Measurements from ENCODE around the gene SGMS2. TPM values are rescaled to one million over a fixed set of nuclear protein-coding genes. Genes with fewer than 3 reads are reported as not detected.

The SGMS2 gene
- total and polyA plus RNA-seq, 4 donors, result 10.0 to 124 (median 46.4) TPM

DNA sequence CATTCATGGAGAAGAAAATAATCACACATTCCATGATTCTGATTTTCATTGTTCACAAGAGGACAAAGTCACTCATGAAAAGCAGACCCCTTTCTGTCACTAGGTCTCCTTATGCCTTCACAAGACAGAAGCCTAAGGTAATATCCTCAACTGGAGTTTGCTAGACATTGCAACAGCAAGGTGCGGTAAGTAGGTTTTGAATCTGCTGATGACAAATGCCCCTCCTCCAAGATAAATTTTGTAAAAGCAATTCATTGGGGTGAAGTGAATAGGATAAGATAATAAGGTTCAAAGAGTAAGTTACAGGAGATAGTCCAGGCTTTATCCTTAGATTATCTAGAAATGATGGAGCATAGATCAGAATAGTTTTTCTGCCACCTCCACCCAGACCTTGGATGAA, 90.5 kb downstream of the SGMS2 start:
- Histone ChIP-seq H3K9me3 (ENCODE audit: control insufficient read depth in 4 of 4, insufficient read depth in 3 of 4, low read length in 3 of 4) (no peaks in the 10 kb centered on the region), H3K27me3 (ENCODE audit: control insufficient read depth in 3 of 3, insufficient read depth in 3 of 3, low read length in 2 of 3) (no peaks in the 10 kb centered on the region), H3K27ac (ENCODE audit: low read depth in 1 of 2, low read length in 1 of 2) (no peak overlapping the region), H3K36me3 (ENCODE audit: control insufficient read depth in 4 of 4, insufficient read depth in 4 of 4, low read length in 4 of 4) (peaks cover 0 to 20% (median under 1%) of the 10 kb centered on the region in 4 donors), H3K4me3 (no peak overlapping the region), H3K9ac (ENCODE audit: insufficient read depth in 1 of 2, low read length in 2 of 2) (no peak overlapping the region), H3K4me1 (ENCODE audit: control insufficient read depth in 5 of 5, insufficient read depth in 5 of 5, low read length in 5 of 5) (no peaks in the 10 kb centered on the region)
- no peak for TF ChIP-seq CTCF (IDR thresholded peaks at IDR 0.05; ENCODE audit: control extremely low read depth, extremely low read depth)
- ATAC-seq (ENCODE audit: insufficient read depth, low FRiP score), result no peak
- no peak for DNase-seq
- WGBS, 2 donors, result 83 to 98% methylated on average over 1 of the region's 1 CpG

DNA sequence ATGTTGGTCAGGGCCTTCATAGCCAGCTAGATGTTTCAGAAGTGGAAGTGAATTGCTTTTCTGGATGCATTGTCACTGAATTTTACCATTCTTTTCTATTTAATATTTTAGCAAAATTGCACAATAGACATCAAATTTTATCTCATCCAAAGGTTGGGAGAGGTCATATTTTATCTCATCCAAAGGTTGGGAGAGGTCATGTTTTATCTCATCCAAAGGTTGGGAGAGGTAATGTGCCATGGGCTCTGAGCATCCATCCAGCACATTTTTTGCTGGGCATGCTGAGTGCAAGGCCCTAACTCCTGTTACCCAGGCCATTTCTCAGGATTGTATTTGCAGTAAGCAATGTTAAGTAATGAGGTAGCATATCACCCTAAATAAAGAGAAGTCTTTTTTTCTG, 91.9 kb downstream of the SGMS2 start:
- no peak for TF ChIP-seq CTCF (IDR thresholded peaks at IDR 0.05; ENCODE audit: control extremely low read depth, extremely low read depth)
- H3K27me3 ChIP-seq (ENCODE audit: control insufficient read depth in 3 of 3, insufficient read depth in 3 of 3, low read length in 2 of 3), result no peaks in the 10 kb centered on the region
- no peaks in the 10 kb centered on the region for H3K4me1 ChIP-seq (ENCODE audit: control insufficient read depth in 5 of 5, insufficient read depth in 5 of 5, low read length in 5 of 5)
- no peak for DNase-seq
- H3K27ac ChIP-seq (ENCODE audit: low read depth in 1 of 2, low read length in 1 of 2), result no peak overlapping the region
- no peak overlapping the region for H3K4me3 ChIP-seq
- no peak overlapping the region for H3K9ac ChIP-seq (ENCODE audit: insufficient read depth in 1 of 2, low read length in 2 of 2)
- H3K9me3 ChIP-seq (ENCODE audit: control insufficient read depth in 4 of 4, insufficient read depth in 3 of 4, low read length in 3 of 4), result no peaks in the 10 kb centered on the region
- no peak for ATAC-seq (ENCODE audit: insufficient read depth, low FRiP score)
- peaks cover 0 to 19% (median 0%) of the 10 kb centered on the region in 4 donors for H3K36me3 ChIP-seq (ENCODE audit: control insufficient read depth in 4 of 4, insufficient read depth in 4 of 4, low read length in 4 of 4)

DNA sequence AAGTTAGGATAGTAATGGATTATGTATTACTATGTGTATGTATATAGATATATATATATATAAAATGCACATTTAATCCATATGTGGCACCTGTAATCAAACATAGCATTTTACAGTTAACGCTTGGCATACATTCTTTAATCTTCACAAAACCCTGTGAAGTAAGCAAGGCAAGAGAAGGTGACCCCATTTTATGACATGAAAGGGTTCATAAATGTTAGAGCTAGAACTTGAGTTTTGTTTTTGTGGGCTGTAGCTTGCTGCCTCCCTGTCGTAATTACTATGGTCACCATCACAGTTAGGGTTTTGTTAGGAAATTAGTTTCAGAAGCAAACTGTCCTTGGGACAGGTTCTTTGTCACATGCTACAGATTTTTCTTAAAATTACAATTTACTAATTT, 92.8 kb downstream of the SGMS2 start:
- H3K4me1 ChIP-seq (ENCODE audit: control insufficient read depth in 5 of 5, insufficient read depth in 5 of 5, low read length in 5 of 5), result no peaks in the 10 kb centered on the region
- no peaks in the 10 kb centered on the region for H3K9me3 ChIP-seq (ENCODE audit: control insufficient read depth in 4 of 4, insufficient read depth in 3 of 4, low read length in 3 of 4)
- no peak for TF ChIP-seq CTCF (IDR thresholded peaks at IDR 0.05; ENCODE audit: control extremely low read depth, extremely low read depth)
- ATAC-seq (ENCODE audit: insufficient read depth, low FRiP score) (no peak), DNase-seq (no peak)
- H3K9ac ChIP-seq (ENCODE audit: insufficient read depth in 1 of 2, low read length in 2 of 2), result no peak overlapping the region
- 94 to 98% methylated on average over 2 of the region's 2 CpGs for WGBS, 2 donors
- no peak overlapping the region for H3K27ac ChIP-seq (ENCODE audit: low read depth in 1 of 2, low read length in 1 of 2)
- H3K36me3 ChIP-seq (ENCODE audit: control insufficient read depth in 4 of 4, insufficient read depth in 4 of 4, low read length in 4 of 4), result peaks cover 0 to 19% (median 0%) of the 10 kb centered on the region in 4 donors
- H3K4me3 ChIP-seq, result no peak overlapping the region
- H3K27me3 ChIP-seq (ENCODE audit: control insufficient read depth in 3 of 3, insufficient read depth in 3 of 3, low read length in 2 of 3), result no peaks in the 10 kb centered on the region

Data from lung (tissue), 12 donors.